Peyer's patch (tissue), 4 donors: ENCODE results near the gene FEM1A.

Experiments used
- POLR2A ChIP-seq, 2 donors: fragments of 450-650 bp; IDR thresholded peaks; one replicate each; pipeline ENCODE4 v1.5.1; 2017; ENCODE audit warnings: antibody characterized with exemption in 2 of 2, mild to moderate bottlenecking in 2 of 2, moderate library complexity in 2 of 2
- TF ChIP-seq, protein P1 (sequence below), 6 experiments: fragments of 450-650 bp in 4 of 6; fragments of 200-600 bp in 2 of 6; sonication (generic) in 1 of 6; IDR thresholded peaks; one replicate each; pipeline ENCODE4 v1.5.1; 2017 to 2019; ENCODE audit warnings: antibody characterized with exemption in 6 of 6, mild to moderate bottlenecking in 3 of 6, moderate library complexity in 1 of 6

- no peak for TF ChIP-seq POLR2A (IDR thresholded peaks at IDR 0.05)
- TF ChIP-seq, protein P1, sequence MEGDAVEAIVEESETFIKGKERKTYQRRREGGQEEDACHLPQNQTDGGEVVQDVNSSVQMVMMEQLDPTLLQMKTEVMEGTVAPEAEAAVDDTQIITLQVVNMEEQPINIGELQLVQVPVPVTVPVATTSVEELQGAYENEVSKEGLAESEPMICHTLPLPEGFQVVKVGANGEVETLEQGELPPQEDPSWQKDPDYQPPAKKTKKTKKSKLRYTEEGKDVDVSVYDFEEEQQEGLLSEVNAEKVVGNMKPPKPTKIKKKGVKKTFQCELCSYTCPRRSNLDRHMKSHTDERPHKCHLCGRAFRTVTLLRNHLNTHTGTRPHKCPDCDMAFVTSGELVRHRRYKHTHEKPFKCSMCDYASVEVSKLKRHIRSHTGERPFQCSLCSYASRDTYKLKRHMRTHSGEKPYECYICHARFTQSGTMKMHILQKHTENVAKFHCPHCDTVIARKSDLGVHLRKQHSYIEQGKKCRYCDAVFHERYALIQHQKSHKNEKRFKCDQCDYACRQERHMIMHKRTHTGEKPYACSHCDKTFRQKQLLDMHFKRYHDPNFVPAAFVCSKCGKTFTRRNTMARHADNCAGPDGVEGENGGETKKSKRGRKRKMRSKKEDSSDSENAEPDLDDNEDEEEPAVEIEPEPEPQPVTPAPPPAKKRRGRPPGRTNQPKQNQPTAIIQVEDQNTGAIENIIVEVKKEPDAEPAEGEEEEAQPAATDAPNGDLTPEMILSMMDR (IDR thresholded peaks at IDR 0.05), result no peak
These were observed 24.8 kb downstream of the FEM1A start for GRCh38 chr19:4816202-4816949.
